CD4-positive, alpha-beta T cell treated with Interferon gamma for 1 hour (primary cell): ENCODE results near the gene MRPL55.
A peak's percentile ranks its signal among the peaks of the same experiment; 100 is the strongest.

Experiments used
- DNase-seq: peaks from one replicate; pipeline ENCODE4 v3.0.0-alpha.2; 2020

The MRPL55 gene

GRCh38 chr1:228109073-228109961, at the start of gene MRPL55:
MRPL55 (minus strand) TSS chr1:228109299; CDS start chr1:228108260, 1,039 bp downstream.
- peak; percentile 97 for DNase-seq

DNA sequence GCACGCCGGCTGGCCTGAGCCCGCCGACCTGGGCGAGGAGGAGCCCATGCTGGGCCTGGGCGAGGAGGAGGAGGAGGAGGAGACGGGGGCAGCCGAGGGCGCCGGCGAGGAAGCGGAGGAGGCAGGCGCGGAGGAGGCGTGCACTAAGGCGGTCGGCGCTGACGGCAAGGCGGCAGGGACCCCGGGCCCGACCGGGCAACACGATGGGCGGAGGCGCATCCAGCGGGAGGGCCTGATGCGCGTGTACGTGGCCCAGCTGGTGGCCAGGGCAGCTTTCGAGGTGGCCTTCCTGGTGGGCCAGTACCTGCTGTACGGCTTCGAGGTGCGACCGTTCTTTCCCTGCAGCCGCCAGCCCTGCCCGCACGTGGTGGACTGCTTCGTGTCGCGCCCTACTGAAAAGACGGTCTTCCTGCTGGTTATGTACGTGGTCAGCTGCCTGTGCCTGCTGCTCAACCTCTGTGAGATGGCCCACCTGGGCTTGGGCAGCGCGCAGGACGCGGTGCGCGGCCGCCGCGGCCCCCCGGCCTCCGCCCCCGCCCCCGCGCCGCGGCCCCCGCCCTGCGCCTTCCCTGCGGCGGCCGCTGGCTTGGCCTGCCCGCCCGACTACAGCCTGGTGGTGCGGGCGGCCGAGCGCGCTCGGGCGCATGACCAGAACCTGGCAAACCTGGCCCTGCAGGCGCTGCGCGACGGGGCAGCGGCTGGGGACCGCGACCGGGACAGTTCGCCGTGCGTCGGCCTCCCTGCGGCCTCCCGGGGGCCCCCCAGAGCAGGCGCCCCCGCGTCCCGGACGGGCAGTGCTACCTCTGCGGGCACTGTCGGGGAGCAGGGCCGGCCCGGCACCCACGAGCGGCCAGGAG, 49.3 kb upstream of the MRPL55 start:
- DNase-seq: no peak

DNA sequence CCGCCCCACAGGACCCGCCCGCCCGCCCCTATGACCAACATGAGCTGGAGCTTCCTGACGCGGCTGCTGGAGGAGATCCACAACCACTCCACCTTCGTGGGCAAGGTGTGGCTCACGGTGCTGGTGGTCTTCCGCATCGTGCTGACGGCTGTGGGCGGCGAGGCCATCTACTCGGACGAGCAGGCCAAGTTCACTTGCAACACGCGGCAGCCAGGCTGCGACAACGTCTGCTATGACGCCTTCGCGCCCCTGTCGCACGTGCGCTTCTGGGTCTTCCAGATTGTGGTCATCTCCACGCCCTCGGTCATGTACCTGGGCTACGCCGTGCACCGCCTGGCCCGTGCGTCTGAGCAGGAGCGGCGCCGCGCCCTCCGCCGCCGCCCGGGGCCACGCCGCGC, 48.6 kb upstream of the MRPL55 start:
- DNase-seq: no peak

GRCh38 chr1:228156941-228157728, 48.0 kb upstream of the MRPL55 start:
- DNase-seq: peak; percentile 25

GRCh38 chr1:228156515-228156881, 47.4 kb upstream of the MRPL55 start:
- no peak for DNase-seq

GRCh38 chr1:228155596-228156514, 46.8 kb upstream of the MRPL55 start:
- no peak for DNase-seq

- no peak for DNase-seq
Observed at GRCh38 chr1:228154670-228155571, 45.8 kb upstream of the MRPL55 start.

- DNase-seq: no peak
Observed at GRCh38 chr1:228154021-228154669, 45.0 kb upstream of the MRPL55 start.

DNA sequence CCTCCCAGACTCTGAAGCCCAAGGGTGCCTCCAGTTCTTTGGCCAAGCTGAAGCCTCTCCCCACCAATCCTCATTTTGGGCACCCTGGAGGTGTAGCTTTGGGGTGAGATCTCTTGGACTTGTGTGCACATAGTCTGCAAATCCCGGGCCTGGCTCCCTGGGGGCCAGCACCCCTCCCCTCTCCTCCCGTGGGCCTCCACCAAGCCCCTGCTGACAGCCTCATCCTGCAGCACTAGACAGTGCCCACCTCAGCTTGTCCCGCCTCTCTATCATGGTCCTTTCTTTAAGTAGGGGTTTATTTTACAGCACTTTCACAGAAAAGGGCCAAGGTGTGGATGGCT, 43.8 kb upstream of the MRPL55 start:
- DNase-seq: no peak

- no peak for DNase-seq
Observed at GRCh38 chr1:228152097-228152917, 43.2 kb upstream of the MRPL55 start.

DNA sequence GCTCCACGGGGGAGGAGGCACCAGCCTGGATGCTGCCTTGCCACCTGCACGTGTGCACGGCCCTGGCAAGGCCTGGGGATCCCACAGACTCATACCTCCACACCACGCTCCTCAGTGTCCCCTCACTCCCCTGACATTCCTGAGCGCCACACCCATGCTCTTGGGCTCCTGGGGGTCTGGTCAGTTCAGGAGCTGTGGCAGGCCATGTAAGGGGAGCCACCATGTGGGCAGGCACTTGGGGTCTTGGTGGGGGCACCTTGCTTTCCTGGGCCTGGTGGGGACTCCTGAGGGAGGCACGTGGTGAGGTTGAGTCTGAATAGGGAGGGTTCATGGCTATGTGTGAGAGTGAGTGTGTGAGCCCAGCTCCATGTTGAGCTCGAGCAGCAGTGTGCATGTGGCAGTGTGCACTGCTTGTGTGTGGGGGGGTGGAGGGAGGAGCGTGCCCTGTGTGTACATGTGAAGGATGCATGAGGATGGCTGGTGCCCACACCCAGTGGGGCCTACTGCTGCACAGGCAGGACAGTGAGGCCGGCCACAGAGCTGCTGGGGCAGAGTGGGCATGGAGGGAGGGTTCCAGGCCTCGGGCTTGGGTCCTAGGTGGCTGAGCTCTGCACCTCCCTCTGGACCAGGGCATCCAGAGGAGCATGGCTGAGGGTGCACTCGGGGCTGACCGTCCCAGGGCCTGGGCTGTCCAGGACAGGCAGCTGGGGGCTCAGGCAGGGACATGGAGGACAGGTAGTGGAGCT, 42.3 kb upstream of the MRPL55 start:
- no peak for DNase-seq

DNA sequence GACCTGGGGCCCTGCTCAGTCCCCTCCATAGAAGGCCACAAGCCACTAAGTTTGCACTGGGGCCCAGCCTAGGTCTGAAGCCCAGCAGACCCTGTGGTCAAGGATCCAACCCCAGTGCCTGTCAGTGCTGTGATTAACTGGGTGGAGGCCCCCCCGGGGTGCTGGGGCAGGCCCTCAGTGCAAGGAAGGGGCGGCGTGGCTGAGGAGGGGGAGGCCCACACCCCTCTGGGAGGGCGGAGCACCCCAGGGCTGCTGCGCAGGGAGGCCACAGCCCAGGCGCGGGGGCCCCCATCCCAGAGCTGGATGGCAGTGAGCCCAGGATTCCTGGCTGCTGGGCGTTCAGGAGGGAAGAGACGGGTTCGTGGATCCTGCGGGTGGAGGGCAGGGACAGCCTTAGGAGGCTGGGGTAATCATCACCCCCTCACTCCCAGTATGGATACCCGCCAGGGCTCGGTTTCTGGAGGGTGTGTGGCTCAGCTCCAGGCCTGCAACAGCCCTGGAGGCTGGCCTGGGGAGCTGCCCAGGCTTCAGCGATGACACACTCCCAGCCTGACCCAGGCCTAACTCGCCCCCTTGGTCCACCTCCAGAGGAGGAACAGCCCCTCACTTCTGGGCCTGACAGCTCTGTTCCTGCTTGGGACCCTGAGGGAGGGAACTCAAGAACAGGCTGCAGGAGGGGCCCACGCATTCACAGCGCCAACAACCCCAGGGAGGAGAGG, 41.5 kb upstream of the MRPL55 start:
- DNase-seq: no peak

- DNase-seq: no peak
Observed at GRCh38 chr1:228150120-228150460, 41.0 kb upstream of the MRPL55 start.

DNA sequence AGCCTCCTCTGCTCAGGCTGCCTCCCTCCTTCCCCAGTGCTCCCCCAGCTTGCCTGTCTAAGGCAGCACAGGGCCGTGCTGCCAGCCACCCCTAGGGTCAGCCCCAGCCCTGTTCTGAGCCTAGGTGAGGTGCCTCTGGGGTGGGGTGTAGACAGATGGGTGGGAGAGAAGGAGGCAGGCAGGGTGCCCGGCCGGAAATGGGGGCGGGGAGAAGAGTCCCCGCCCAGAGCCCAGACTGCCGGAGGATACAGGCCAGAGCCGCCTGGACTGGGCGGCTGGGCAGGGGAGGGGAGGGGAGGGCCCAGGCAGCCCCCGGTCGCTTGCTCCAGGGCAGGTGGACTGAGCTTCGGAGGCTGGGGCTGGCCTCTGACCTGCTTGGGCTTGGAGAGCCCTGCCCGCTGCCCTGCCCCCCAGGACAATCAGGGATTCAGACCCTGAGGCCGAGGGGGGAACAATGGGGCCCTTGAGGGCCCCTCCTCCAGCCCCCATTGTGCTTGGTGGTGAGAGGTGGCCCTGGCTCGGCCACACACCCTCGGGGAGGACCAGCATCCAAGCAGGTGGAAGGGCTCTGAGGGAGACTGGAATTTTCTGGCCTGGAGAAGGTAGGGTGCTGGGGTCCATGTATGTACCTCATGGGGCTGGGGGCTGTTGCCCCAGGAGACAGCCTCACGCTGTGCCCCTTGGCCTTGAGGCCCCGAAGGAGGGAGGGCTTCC, 40.5 kb upstream of the MRPL55 start, which contains the start of gene GJC2:
GJC2 (plus strand) TSS at position 525 of the 714 bp plus-strand sequence. CDS start 7,829 bp downstream, outside the sequence.
- no peak for DNase-seq

- DNase-seq: no peak
Observed at GRCh38 chr1:228148935-228149405, 39.9 kb upstream of the MRPL55 start.

GRCh38 chr1:228148196-228148861, 39.2 kb upstream of the MRPL55 start:
- no peak for DNase-seq

GRCh38 chr1:228147768-228148167, 38.7 kb upstream of the MRPL55 start:
- DNase-seq: no peak
